ENCODE data around the gene TTC39B. TPM values are rescaled to one million over a fixed set of nuclear protein-coding genes. Genes with fewer than 3 reads are reported as not detected.

Gene TTC39B
- total RNA-seq, 1 donor from 2014 or later = 30.6 TPM

GRCh38 chr9:15187589-15187988, 119.4 kb downstream of the TTC39B start:
- H3K36me3 Mint-ChIP-seq (ENCODE audit: low read depth) = peaks cover 52% of the 10 kb centered on the region
- no peaks in the 10 kb centered on the region for H3K9me3 Mint-ChIP-seq (ENCODE audit: low read depth)
- TF ChIP-seq CTCF (IDR thresholded peaks at IDR 0.05) = no peak
- H3K4me3 Mint-ChIP-seq (ENCODE audit: unreplicated experiment) = no peak overlapping the region
- H3K4me1 Mint-ChIP-seq (ENCODE audit: low read depth) = peaks cover 4% of the 10 kb centered on the region
- no peaks in the 10 kb centered on the region for H3K27me3 Mint-ChIP-seq (ENCODE audit: low read depth)
- H3K27ac Mint-ChIP-seq (ENCODE audit: unreplicated experiment) = no peak overlapping the region
- DNase-seq (ENCODE audit: low spot score) = no peak

- TF ChIP-seq CTCF (IDR thresholded peaks at IDR 0.05) = no peak
- Mint-ChIP-seq H3K27me3 (ENCODE audit: low read depth) (no peaks in the 10 kb centered on the region), H3K36me3 (ENCODE audit: low read depth) (peaks cover 35% of the 10 kb centered on the region), H3K9me3 (ENCODE audit: low read depth) (no peaks in the 10 kb centered on the region), H3K4me3 (ENCODE audit: unreplicated experiment) (no peak overlapping the region), H3K4me1 (ENCODE audit: low read depth) (no peaks in the 10 kb centered on the region), H3K27ac (ENCODE audit: unreplicated experiment) (no peak overlapping the region)
- no peak for DNase-seq (ENCODE audit: low spot score)
These were observed 124.3 kb downstream of the TTC39B start for GRCh38 chr9:15182730-15183129.

- peaks cover 33% of the 10 kb centered on the region for H3K36me3 Mint-ChIP-seq (ENCODE audit: low read depth)
These were observed 124.9 kb downstream of the TTC39B start for GRCh38 chr9:15182101-15182551.

GRCh38 chr9:15180124-15180523, 126.9 kb downstream of the TTC39B start:
- Mint-ChIP-seq H3K36me3 (ENCODE audit: low read depth) (peaks cover 28% of the 10 kb centered on the region), H3K9me3 (ENCODE audit: low read depth) (no peaks in the 10 kb centered on the region), H3K4me1 (ENCODE audit: low read depth) (no peaks in the 10 kb centered on the region), H3K27ac (ENCODE audit: unreplicated experiment) (no peak overlapping the region), H3K4me3 (ENCODE audit: unreplicated experiment) (no peak overlapping the region), H3K27me3 (ENCODE audit: low read depth) (no peaks in the 10 kb centered on the region)
- no peak for DNase-seq (ENCODE audit: low spot score)
- TF ChIP-seq CTCF (IDR thresholded peaks at IDR 0.05) = no peak

More at GRCh38 chr9:15182101-15182551, 124.9 kb downstream of the TTC39B start:
- DNase-seq (ENCODE audit: low spot score) = no peak
- H3K27me3 Mint-ChIP-seq (ENCODE audit: low read depth) = no peaks in the 10 kb centered on the region
- no peak overlapping the region for H3K4me3 Mint-ChIP-seq (ENCODE audit: unreplicated experiment)
- no peak overlapping the region for H3K27ac Mint-ChIP-seq (ENCODE audit: unreplicated experiment)
- H3K9me3 Mint-ChIP-seq (ENCODE audit: low read depth) = no peaks in the 10 kb centered on the region
- TF ChIP-seq CTCF (IDR thresholded peaks at IDR 0.05) = no peak
- no peaks in the 10 kb centered on the region for H3K4me1 Mint-ChIP-seq (ENCODE audit: low read depth)

GRCh38 chr9:15178631-15179030, 128.4 kb downstream of the TTC39B start:
- Mint-ChIP-seq H3K27me3 (ENCODE audit: low read depth) (no peaks in the 10 kb centered on the region), H3K9me3 (ENCODE audit: low read depth) (no peaks in the 10 kb centered on the region), H3K27ac (ENCODE audit: unreplicated experiment) (no peak overlapping the region), H3K4me1 (ENCODE audit: low read depth) (no peaks in the 10 kb centered on the region), H3K4me3 (ENCODE audit: unreplicated experiment) (no peak overlapping the region), H3K36me3 (ENCODE audit: low read depth) (peaks cover 28% of the 10 kb centered on the region)
- DNase-seq (ENCODE audit: low spot score) = no peak
- no peak for TF ChIP-seq CTCF (IDR thresholded peaks at IDR 0.05)

Measured in chondrocyte (in vitro differentiated cells).